Neural cell (in vitro differentiated cells): ENCODE data around the gene TRMU. TPM values are rescaled to one million over a fixed set of nuclear protein-coding genes. Genes with fewer than 3 reads are reported as not detected.

ENCODE experiments used
- H2AFZ ChIP-seq: fragments of 200-600, 300-800 bp; sonication (generic), shearing (Covaris generic); 2 replicates; pipeline ENCODE4 v1.6.0; 2014; ENCODE audit warnings: low read depth, mild to moderate bottlenecking, antibody characterized with exemption, low read length, moderate library complexity
- H3F3A ChIP-seq: fragments of 200-600 bp; shearing (Covaris generic); 2 replicates; pipeline ENCODE4 v1.6.1; 2016; ENCODE audit warnings: mild to moderate bottlenecking, moderate library complexity, mixed read lengths, antibody characterized with exemption, low read length; ENCODE audit not compliant: insufficient read depth, poor library complexity, severe bottlenecking
- H3K27ac ChIP-seq: fragments of 200-600, 300-800 bp; sonication (generic), shearing (Covaris generic); 2 replicates; pipeline ENCODE4 v1.5.1; 2014; ENCODE audit warnings: mild to moderate bottlenecking, low read length, moderate library complexity
- H3K27me3 ChIP-seq: fragments of 300-800, 200-600 bp; sonication (generic), shearing (Covaris generic); 2 replicates; pipeline ENCODE4 v1.6.0; 2014; ENCODE audit warnings: mild to moderate bottlenecking, low read depth, low read length, moderate library complexity; ENCODE audit not compliant: insufficient read depth
- H3K36me3 ChIP-seq: fragments of 300-800, 200-600 bp; sonication (generic), shearing (Covaris generic); 2 replicates; pipeline ENCODE4 v1.5.1; 2014; ENCODE audit warnings: mild to moderate bottlenecking, antibody characterized with exemption, low read length, moderate library complexity; ENCODE audit not compliant: insufficient read depth
- H3K4me2 ChIP-seq: fragments of 300-800, 200-600 bp; sonication (generic), shearing (Covaris generic); 2 replicates; pipeline ENCODE4 v1.6.0; 2014; ENCODE audit warnings: mild to moderate bottlenecking, low read length
- H3K4me3 ChIP-seq: fragments of 300-800, 200-600 bp; sonication (generic), shearing (Covaris generic); 2 replicates; pipeline ENCODE4 v1.5.1; 2014; ENCODE audit warnings: mild to moderate bottlenecking, low read length, moderate library complexity
- H3K79me2 ChIP-seq: fragments of 200-600 bp; shearing (Covaris generic); replicated peaks from 2 replicates; pipeline ENCODE4 v1.6.0; 2014; ENCODE audit warnings: mild to moderate bottlenecking, low read length, moderate library complexity; ENCODE audit not compliant: insufficient read depth
- H3K9ac ChIP-seq: fragments of 300-800, 200-600 bp; sonication (generic), shearing (Covaris generic); 2 replicates; pipeline ENCODE4 v1.6.1; 2016; ENCODE audit warnings: mild to moderate bottlenecking, low read length, mixed read lengths
- H3K9me2 ChIP-seq: fragments of 200-600 bp; shearing (Covaris generic); 2 replicates; pipeline ENCODE4 v1.6.1; 2016; ENCODE audit warnings: mild to moderate bottlenecking, low read length, mixed read lengths; ENCODE audit not compliant: insufficient read depth
- H3K9me3 ChIP-seq: fragments of 200-600, 300-800 bp; sonication (generic), shearing (Covaris generic); 2 replicates; pipeline ENCODE4 v1.6.1; 2016; ENCODE audit warnings: mild to moderate bottlenecking, mixed run types, low read length, moderate library complexity, mixed read lengths
- H4K20me1 ChIP-seq: fragments of 200-600 bp; shearing (Covaris generic); 2 replicates; pipeline ENCODE4 v1.6.1; 2016; ENCODE audit warnings: mild to moderate bottlenecking, mixed run types; ENCODE audit not compliant: insufficient read depth
- EP300 ChIP-seq: fragments of 450-650 bp; conservative IDR thresholded peaks from 2 replicates; pipeline ENCODE4 v1.6.1; 2014; ENCODE audit warnings: antibody characterized with exemption, mild to moderate bottlenecking, moderate library complexity; ENCODE audit not compliant: poor library complexity, severe bottlenecking
- EZH2 ChIP-seq: fragments of 200-600, 300-800 bp; shearing (Covaris generic), sonication (generic); IDR thresholded peaks from 2 replicates; pipeline ENCODE4 v1.6.1; 2014; ENCODE audit warnings: antibody characterized with exemption, low read length, borderline replicate concordance, mild to moderate bottlenecking; ENCODE audit not compliant: insufficient read depth, poor library complexity, severe bottlenecking
- MXI1 ChIP-seq: fragments of 450-650 bp; conservative IDR thresholded peaks from 2 replicates; pipeline ENCODE4 v1.6.1; 2014; ENCODE audit warnings: antibody characterized with exemption, mild to moderate bottlenecking; ENCODE audit not compliant: poor library complexity, severe bottlenecking
- POLR2AphosphoS5 ChIP-seq: IDR thresholded peaks from 2 replicates; pipeline ENCODE4 v1.6.1; 2012
- RAD21 ChIP-seq: fragments of 450-650 bp; conservative IDR thresholded peaks from 2 replicates; pipeline ENCODE4 v1.6.1; 2014; ENCODE audit warnings: antibody characterized with exemption, mild to moderate bottlenecking, moderate library complexity
- SMC3 ChIP-seq: fragments of 450-650 bp; conservative IDR thresholded peaks from 2 replicates; pipeline ENCODE4 v1.6.1; 2014; ENCODE audit warnings: antibody characterized with exemption, mild to moderate bottlenecking, moderate library complexity; ENCODE audit not compliant: poor library complexity
- TAF1 ChIP-seq: IDR thresholded peaks from 2 replicates; pipeline ENCODE4 v1.6.1; 2012; ENCODE audit warnings: low read depth
- polyA plus RNA-seq: library from polyadenylated mRNA; depleted of rRNA; stranded (reverse); fragments of >200 nt; gene quantifications from 2 replicates; pipeline ENCODE4 v1.2.3, GENCODE V29; 2014
- TF ChIP-seq, protein P1 (sequence below): IDR thresholded peaks from 2 replicates; pipeline ENCODE4 v1.6.1; 2012; ENCODE audit warnings: borderline replicate concordance
- TF ChIP-seq, protein P2 (sequence below): fragments of 450-650 bp; IDR thresholded peaks from 2 replicates; pipeline ENCODE4 v1.5.1; 2014; ENCODE audit warnings: antibody characterized with exemption, mild to moderate bottlenecking, moderate library complexity; ENCODE audit not compliant: poor library complexity, severe bottlenecking

The TRMU gene
- polyA plus RNA-seq, 1 donor from 2014 or later, result 72.9 TPM

DNA sequence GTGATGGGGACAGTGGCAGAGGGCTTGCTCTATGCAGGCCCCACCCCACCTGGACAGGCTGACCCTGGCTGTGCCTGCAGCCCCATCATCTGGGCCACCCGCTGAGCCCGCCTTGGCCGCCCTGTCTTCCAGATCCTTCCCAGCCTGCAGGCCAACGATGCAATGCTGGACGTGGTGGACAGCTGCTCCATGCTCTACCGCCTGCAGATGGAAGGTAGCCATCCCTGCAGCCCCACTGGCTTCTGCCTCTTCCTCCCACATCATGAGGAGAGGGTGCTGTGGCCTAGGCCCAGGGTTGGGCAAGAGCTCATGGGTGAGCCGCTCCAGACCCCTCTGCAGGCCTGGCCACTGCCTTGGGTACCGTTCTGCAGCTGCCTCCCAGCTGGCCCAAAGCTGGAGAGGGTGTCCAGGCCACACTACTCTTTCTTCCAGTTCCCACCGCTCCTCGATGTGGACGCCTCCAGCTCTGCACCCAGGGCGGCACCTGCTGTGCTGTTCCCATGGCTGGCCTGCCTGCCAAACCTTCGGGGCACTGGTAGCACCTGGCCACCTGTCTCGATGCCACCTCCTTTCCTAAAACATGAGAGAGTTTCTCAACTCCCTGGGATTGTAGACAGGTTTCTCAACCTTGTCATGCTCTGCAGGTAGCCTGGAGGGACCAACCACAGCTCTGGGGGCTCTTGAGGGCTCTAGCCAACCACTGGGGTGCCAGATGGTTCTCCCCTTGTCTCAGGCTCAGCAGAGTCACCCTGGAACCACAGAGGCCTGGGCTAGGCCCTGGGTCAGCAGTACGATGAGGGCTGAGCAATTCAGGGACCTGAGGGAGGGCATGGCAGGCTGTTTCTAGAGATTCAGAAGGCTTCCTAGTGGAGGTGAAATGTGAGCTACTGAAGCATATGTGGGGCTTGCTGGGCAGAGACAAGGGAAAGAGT lies 48.3 kb upstream of the TRMU start:
- H2AFZ ChIP-seq, result no peak overlapping the region
- no peaks in the 10 kb centered on the region for H3K9me2 ChIP-seq
- no peaks in the 10 kb centered on the region for H4K20me1 ChIP-seq
- no peak for TF ChIP-seq SMC3
- TF ChIP-seq EZH2, result no peak
- TF ChIP-seq, protein P1, sequence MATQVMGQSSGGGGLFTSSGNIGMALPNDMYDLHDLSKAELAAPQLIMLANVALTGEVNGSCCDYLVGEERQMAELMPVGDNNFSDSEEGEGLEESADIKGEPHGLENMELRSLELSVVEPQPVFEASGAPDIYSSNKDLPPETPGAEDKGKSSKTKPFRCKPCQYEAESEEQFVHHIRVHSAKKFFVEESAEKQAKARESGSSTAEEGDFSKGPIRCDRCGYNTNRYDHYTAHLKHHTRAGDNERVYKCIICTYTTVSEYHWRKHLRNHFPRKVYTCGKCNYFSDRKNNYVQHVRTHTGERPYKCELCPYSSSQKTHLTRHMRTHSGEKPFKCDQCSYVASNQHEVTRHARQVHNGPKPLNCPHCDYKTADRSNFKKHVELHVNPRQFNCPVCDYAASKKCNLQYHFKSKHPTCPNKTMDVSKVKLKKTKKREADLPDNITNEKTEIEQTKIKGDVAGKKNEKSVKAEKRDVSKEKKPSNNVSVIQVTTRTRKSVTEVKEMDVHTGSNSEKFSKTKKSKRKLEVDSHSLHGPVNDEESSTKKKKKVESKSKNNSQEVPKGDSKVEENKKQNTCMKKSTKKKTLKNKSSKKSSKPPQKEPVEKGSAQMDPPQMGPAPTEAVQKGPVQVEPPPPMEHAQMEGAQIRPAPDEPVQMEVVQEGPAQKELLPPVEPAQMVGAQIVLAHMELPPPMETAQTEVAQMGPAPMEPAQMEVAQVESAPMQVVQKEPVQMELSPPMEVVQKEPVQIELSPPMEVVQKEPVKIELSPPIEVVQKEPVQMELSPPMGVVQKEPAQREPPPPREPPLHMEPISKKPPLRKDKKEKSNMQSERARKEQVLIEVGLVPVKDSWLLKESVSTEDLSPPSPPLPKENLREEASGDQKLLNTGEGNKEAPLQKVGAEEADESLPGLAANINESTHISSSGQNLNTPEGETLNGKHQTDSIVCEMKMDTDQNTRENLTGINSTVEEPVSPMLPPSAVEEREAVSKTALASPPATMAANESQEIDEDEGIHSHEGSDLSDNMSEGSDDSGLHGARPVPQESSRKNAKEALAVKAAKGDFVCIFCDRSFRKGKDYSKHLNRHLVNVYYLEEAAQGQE, result no peak
- no peak for TF ChIP-seq POLR2AphosphoS5
- no peak for TF ChIP-seq RAD21
- no peak for TF ChIP-seq MXI1
- TF ChIP-seq, protein P2, sequence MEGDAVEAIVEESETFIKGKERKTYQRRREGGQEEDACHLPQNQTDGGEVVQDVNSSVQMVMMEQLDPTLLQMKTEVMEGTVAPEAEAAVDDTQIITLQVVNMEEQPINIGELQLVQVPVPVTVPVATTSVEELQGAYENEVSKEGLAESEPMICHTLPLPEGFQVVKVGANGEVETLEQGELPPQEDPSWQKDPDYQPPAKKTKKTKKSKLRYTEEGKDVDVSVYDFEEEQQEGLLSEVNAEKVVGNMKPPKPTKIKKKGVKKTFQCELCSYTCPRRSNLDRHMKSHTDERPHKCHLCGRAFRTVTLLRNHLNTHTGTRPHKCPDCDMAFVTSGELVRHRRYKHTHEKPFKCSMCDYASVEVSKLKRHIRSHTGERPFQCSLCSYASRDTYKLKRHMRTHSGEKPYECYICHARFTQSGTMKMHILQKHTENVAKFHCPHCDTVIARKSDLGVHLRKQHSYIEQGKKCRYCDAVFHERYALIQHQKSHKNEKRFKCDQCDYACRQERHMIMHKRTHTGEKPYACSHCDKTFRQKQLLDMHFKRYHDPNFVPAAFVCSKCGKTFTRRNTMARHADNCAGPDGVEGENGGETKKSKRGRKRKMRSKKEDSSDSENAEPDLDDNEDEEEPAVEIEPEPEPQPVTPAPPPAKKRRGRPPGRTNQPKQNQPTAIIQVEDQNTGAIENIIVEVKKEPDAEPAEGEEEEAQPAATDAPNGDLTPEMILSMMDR, result no peak
- TF ChIP-seq TAF1, result no peak
- TF ChIP-seq EP300, result no peak
- no peaks in the 10 kb centered on the region for H3K9me3 ChIP-seq
- no peak overlapping the region for H3K9ac ChIP-seq
- no peaks in the 10 kb centered on the region for H3K27me3 ChIP-seq
- no peak overlapping the region for H3K27ac ChIP-seq
- no peak overlapping the region for H3K4me3 ChIP-seq
- no peaks in the 10 kb centered on the region for H3K79me2 ChIP-seq
- no peak overlapping the region for H3K4me2 ChIP-seq
- no peaks in the 10 kb centered on the region for H3F3A ChIP-seq
- no peaks in the 10 kb centered on the region for H3K36me3 ChIP-seq

DNA sequence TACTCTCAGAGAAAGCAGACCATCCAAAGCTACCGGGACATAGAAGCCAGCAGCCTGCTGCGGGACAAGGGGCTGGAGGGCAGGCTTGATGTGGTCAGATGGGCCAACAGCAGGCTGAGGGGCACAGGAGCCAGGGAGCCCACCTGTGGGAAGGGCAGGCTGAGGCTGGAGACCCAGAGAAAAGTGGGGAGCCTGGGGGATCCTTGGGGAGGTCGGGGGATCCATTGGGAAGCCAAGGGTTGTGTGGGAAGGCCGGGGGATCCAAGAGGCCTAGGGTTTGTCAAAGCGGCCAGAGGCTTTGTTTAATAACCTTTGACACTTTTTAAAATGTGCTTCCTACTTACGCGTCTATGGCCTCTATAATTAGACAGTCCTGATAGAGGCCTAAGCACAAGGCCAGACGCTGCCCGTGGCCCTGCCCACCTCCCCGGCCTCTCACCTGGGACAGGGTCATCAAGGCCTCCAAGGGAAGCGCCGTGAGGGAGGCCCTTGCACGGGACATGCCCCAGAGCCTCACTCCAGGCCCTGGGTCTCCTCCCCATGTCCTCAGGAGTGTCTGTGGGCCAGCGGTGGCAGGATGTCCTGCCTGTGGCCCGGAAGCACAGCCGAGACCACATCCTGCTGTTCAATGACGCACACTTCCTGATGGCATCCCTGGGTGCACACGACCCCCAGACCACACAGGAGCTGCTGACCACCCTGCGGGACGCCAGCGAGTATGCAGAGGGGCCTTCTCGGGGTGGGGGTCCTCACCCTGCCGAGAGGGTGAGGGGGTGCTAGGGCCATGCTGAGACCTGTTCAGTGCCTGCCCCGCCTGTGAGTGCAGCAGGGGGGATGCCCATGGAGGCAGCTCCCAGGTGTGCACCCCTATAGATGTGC lies 47.4 kb upstream of the TRMU start:
- Histone ChIP-seq H3K4me2 (no peak overlapping the region), H2AFZ (no peak overlapping the region), H3K27ac (no peak overlapping the region), H3K9me2 (no peaks in the 10 kb centered on the region), H3K4me3 (no peak overlapping the region), H4K20me1 (no peaks in the 10 kb centered on the region), H3K9ac (no peak overlapping the region), H3K36me3 (no peaks in the 10 kb centered on the region), H3K9me3 (no peaks in the 10 kb centered on the region), H3K79me2 (no peaks in the 10 kb centered on the region), H3K27me3 (no peaks in the 10 kb centered on the region), H3F3A (no peaks in the 10 kb centered on the region)
- no peak for TF ChIP-seq EP300
- TF ChIP-seq RAD21, result no peak
- TF ChIP-seq SMC3, result no peak
- TF ChIP-seq MXI1, result no peak
- TF ChIP-seq TAF1, result no peak
- TF ChIP-seq, protein P2, result no peak
- TF ChIP-seq, protein P1, result no peak
- no peak for TF ChIP-seq POLR2AphosphoS5
- no peak for TF ChIP-seq EZH2
